HL-60/S4 treated with retinoic acid at 250 ng/mL for 4 days and 3 days (cell line): ENCODE data around the gene CFAP299.

Source experiments
- in situ Hi-C: fragments of 300-500 bp; cut with MboI; formaldehyde crosslinking; loops from 2 replicates; pipeline ENCODE4 v1.7.0; 2022; ENCODE audit warnings: low sequenced_read_pairs

CFAP299 gene

GRCh38 chr4:80387390-80388283, 52.1 kb downstream of the CFAP299 start:
- in situ Hi-C loops, result no loop called here

- in situ Hi-C loops, result no loop called here
These were observed 52.7 kb downstream of the CFAP299 start for GRCh38 chr4:80388284-80388607.

GRCh38 chr4:80390178-80390577, 54.6 kb downstream of the CFAP299 start:
- in situ Hi-C loops, result no loop called here

GRCh38 chr4:80393246-80393969, 57.9 kb downstream of the CFAP299 start:
- in situ Hi-C loops, result no loop called here

- in situ Hi-C loops, result no loop called here
These were observed 58.4 kb downstream of the CFAP299 start for GRCh38 chr4:80393970-80394250.

- in situ Hi-C loops, result no loop called here
These were observed 71.7 kb downstream of the CFAP299 start for GRCh38 chr4:80407246-80407645.

GRCh38 chr4:80409809-80410208, 74.3 kb downstream of the CFAP299 start:
- in situ Hi-C loops, result no loop called here

GRCh38 chr4:80412322-80412721, 76.8 kb downstream of the CFAP299 start:
- in situ Hi-C loops, result no loop called here

GRCh38 chr4:80413086-80413485, 77.6 kb downstream of the CFAP299 start:
- in situ Hi-C loops, result no loop called here

GRCh38 chr4:80417019-80417418, 81.5 kb downstream of the CFAP299 start:
- in situ Hi-C loops, result no loop called here

- in situ Hi-C loops, result no loop called here
These were observed 84.4 kb downstream of the CFAP299 start for GRCh38 chr4:80419946-80420345.

- in situ Hi-C loops, result no loop called here
These were observed 85.1 kb downstream of the CFAP299 start for GRCh38 chr4:80420638-80421037.

- in situ Hi-C loops, result no loop called here
These were observed 87.3 kb downstream of the CFAP299 start for GRCh38 chr4:80422727-80423404.

GRCh38 chr4:80423553-80424224, 88.2 kb downstream of the CFAP299 start:
- in situ Hi-C loops, result no loop called here

- in situ Hi-C loops, result no loop called here
These were observed 88.7 kb downstream of the CFAP299 start for GRCh38 chr4:80424225-80424581.

GRCh38 chr4:80425124-80426100, 89.9 kb downstream of the CFAP299 start:
- in situ Hi-C loops, result no loop called here

- in situ Hi-C loops, result no loop called here
These were observed 95.9 kb downstream of the CFAP299 start for GRCh38 chr4:80431203-80431965.

GRCh38 chr4:80434238-80434637, 98.7 kb downstream of the CFAP299 start:
- in situ Hi-C loops, result no loop called here

- in situ Hi-C loops, result no loop called here
These were observed 102.5 kb downstream of the CFAP299 start for GRCh38 chr4:80438016-80438415.
